OCI-LY1 (cell line): ENCODE data around the gene ZNF200.

Experiments
- EZH2 ChIP-seq: fragments of 200-600 bp; sonication (generic), shearing (Covaris generic); IDR thresholded peaks from 2 replicates; pipeline ENCODE4 v1.8.0; 2017; ENCODE audit warnings: borderline replicate concordance, mixed run types, mild to moderate bottlenecking, antibody characterized with exemption, low read length, moderate library complexity, mixed read lengths
- TF ChIP-seq, protein P1 (sequence below): fragments of 200-600 bp; sonication (generic), shearing (Covaris generic); IDR thresholded peaks from 2 replicates; pipeline ENCODE4 v1.5.1; 2017; ENCODE audit warnings: mild to moderate bottlenecking, antibody characterized with exemption, low read length, moderate library complexity, mixed read lengths

DNA sequence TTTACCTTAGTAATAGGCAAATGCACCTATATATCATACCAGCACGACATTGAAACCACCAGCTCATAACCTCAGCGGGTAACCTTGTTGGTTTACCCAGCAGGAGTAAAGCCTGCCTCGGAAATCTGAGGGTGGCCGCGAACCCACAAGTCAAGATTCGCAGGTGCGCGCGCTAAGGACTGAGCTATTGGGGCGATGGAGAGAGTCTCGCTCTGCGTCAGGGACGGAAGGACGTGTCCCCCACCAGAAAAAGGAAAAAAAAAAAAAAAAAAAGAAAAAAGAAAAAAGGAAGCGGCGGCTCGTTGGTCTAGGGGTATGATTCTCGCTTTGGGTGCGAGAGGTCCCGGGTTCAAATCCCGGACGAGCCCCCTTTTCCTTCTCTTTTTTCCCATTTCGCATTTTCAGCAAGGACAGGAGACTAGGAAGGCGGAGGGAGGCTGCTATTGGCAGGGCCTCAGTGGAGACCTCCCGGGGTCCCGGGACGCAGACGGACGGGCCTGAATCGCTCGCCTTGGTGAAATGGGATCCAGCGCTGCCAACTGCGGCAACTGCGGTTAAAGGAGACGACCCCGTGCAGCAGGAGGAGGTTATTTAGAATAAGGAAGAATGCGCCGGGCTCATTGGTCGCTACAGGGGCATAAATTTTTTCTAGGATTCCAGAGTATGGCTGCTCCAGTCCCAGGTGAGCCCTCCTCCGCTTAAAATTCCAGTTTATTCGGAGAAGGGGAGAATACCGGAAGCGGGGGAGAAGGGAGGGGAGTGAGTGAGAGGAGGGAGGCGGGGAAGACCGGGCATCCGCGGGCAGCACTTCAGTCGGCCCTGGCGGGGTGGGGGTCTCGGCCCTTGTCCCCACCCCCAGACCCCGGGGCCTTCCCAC lies 46.9 kb downstream of the ZNF200 start, which contains the start of gene OR1F1:
- TF ChIP-seq, protein P1, sequence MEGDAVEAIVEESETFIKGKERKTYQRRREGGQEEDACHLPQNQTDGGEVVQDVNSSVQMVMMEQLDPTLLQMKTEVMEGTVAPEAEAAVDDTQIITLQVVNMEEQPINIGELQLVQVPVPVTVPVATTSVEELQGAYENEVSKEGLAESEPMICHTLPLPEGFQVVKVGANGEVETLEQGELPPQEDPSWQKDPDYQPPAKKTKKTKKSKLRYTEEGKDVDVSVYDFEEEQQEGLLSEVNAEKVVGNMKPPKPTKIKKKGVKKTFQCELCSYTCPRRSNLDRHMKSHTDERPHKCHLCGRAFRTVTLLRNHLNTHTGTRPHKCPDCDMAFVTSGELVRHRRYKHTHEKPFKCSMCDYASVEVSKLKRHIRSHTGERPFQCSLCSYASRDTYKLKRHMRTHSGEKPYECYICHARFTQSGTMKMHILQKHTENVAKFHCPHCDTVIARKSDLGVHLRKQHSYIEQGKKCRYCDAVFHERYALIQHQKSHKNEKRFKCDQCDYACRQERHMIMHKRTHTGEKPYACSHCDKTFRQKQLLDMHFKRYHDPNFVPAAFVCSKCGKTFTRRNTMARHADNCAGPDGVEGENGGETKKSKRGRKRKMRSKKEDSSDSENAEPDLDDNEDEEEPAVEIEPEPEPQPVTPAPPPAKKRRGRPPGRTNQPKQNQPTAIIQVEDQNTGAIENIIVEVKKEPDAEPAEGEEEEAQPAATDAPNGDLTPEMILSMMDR, result no peak
- no peak for TF ChIP-seq EZH2
